Fibroblast of the aortic adventitia (primary cell): ENCODE data around the gene RXRA. TPM values are rescaled to one million over a fixed set of nuclear protein-coding genes. Genes with fewer than 3 reads are reported as not detected.

Experiments
- DNase-seq: peaks from one replicate; pipeline ENCODE4 v3.0.0-alpha.2; 2010; ENCODE audit warnings: low read depth
- H3K4me3 ChIP-seq: 2 replicates; pipeline ENCODE4 v1.5.1; 2011; ENCODE audit warnings: low read depth, mild to moderate bottlenecking, control low read depth, low read length, moderate library complexity
- CTCF ChIP-seq: IDR thresholded peaks from 2 replicates; pipeline ENCODE4 v1.5.1; 2011; ENCODE audit warnings: mild to moderate bottlenecking, low read length, control low read depth, inconsistent platforms; ENCODE audit not compliant: insufficient read depth
- total RNA-seq: library from RNA; depleted of rRNA; stranded (reverse); fragments of >200 nt; gene quantifications from 2 replicates; pipeline ENCODE4 v1.2.3, GENCODE V29; 2012; ENCODE audit warnings: low replicate concordance

RXRA gene
- total RNA-seq, 1 donor, result 20.9 TPM

DNA sequence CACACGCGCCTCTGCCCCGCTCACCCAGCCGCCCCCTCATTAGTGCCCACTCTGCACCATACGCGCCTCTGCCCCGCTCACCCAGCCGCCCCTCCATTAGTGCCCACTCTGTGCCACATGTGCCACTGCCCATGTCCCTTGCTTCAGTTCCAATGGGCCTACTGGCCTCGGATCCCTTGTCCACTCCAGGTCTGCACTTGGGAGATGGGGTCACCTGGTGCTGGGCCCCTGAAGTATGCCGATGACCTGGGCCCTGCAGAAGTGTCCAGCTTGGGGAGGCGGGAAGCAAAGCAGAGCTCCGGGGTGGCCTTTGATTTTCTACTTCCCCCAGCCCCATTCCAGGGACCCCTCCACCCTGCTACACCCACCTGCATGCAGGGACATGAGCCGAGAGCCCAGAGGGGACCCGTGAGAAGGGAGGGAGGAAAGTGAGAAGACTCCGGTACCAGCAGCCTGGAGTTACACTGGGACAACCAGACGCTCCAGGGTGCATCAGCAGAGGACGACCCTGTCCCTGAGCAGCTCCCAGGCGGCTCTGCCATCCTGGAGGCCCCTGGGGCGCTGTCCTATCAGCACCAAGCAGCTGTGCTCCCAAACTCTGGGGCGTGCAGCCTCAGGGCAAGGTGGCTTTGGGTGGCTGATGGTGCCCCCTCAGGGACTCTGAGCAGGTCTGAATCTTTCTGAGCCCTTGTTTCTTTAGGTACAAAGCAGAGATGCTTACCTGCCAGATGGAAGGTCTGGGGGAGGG, 140.8 kb downstream of the RXRA start:
- no peak overlapping the region for H3K4me3 ChIP-seq
- no peak for DNase-seq
- no peak for TF ChIP-seq CTCF

GRCh38 chr9:134468358-134468757, 142.1 kb downstream of the RXRA start:
- no peak overlapping the region for H3K4me3 ChIP-seq
- no peak for TF ChIP-seq CTCF
- DNase-seq, result no peak

- no peak for TF ChIP-seq CTCF
- no peak overlapping the region for H3K4me3 ChIP-seq
- DNase-seq, result peak; percentile 71
Observed at GRCh38 chr9:134469041-134469875, 143.0 kb downstream of the RXRA start.

- TF ChIP-seq CTCF, result no peak
- DNase-seq, result no peak
- no peak overlapping the region for H3K4me3 ChIP-seq
Observed at GRCh38 chr9:134472256-134472655, 146.0 kb downstream of the RXRA start.

DNA sequence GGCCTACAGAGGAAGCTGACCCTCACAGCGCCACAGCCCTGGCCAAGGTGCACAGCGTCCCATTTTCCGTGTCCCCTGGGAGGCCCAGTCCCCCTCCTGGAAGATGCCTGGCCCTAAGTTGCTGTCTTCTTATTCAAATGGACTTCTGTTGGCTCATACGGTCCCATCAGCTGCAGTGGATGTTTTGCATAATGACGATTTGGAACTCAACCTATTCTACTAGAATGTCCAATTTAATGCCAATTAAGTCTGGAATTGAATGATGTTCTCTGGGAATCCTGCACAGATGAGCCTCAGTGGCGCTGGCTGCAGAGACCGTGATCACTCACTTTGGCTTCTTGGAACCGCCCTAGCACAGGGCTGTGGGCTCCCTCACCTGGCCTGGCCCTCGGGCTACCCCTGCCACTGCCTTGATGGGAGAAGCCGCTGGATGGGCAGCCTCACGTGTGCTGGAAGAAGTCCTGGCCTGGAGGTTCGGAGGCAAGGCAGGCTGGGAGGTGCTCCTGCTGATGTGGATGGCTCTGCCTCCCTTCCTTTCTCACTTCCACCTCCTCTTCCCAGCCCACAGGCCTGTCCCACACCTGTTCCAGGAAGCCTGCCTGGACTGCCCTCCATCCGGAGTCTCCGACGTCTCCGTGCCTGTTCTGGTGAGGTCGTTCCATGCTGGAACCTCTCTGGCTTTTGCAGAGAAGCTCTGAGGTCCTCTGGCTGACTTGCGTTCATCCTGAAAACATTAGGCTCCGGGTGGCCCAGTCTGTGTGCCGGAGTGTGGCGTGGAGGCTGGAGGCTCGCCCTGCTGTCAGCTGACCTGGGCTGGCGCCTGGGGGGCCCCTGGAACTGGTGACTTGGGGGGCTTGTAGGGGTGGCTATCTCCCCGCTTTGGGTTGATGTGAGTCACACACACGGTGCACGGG, 147.1 kb downstream of the RXRA start:
- DNase-seq, result no peak
- no peak overlapping the region for H3K4me3 ChIP-seq
- no peak for TF ChIP-seq CTCF

DNA sequence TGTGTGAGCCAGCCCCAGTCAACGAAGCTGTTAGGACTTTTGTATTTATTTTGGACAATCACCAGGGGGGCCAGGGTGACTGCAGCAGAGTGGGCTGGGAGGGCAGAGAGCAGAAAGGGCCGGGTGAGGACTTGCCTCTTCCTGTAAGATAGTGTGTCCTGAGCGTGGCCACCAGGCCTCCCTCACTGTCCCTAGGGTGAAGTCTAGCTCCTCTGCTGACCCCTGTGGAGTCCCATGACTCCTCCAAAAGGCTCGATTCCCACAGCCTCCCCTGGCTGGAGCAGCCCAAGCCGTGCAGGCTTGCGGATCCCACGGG, 147.8 kb downstream of the RXRA start:
- DNase-seq, result peak; percentile 65
- no peak for TF ChIP-seq CTCF
- no peak overlapping the region for H3K4me3 ChIP-seq
